ENCODE results near the gene STXBP4.
A peak's percentile ranks its signal among the peaks of the same experiment; 100 is the strongest.
"Not testable (repeated sequence)": the region's sequence is repeated elsewhere in the genome, so short reads cannot be mapped to it uniquely, and the experiment has no call there.

Gene STXBP4

DNA sequence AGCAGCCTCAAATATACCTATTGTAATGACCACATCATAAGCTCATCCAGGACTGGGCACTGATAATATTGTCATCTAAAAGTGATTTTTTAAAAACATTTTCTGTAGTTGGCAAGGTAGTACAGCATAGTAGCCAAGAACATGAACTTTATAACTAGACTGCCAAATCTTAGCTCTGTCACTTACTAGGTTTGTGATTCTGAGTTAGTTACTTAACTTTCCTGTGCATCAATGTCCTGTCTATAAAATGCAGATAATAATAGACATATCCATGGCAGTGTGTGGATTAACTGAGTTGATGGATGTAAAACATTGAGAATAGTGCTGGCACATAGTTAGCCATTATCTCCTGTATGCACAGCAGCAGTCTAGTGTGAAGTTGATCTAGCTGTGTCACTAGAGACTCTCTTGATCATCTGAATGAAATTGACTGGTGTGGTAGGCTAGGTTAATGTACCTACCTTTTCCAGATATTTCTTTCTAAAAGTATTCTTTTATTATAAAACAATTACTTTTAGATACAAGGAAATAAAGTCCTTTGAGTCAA lies 101.5 kb downstream of the STXBP4 start (continued):
- TF ChIP-seq, protein P1, sequence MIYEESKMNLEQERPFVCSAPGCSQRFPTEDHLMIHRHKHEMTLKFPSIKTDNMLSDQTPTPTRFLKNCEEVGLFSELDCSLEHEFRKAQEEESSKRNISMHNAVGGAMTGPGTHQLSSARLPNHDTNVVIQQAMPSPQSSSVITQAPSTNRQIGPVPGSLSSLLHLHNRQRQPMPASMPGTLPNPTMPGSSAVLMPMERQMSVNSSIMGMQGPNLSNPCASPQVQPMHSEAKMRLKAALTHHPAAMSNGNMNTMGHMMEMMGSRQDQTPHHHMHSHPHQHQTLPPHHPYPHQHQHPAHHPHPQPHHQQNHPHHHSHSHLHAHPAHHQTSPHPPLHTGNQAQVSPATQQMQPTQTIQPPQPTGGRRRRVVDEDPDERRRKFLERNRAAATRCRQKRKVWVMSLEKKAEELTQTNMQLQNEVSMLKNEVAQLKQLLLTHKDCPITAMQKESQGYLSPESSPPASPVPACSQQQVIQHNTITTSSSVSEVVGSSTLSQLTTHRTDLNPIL (CRISPR knock-in tag; IDR thresholded peaks at IDR 0.05; ENCODE audit: low read depth), result no peak
- TF ChIP-seq ZC3H10 (CRISPR knock-in tag; IDR thresholded peaks at IDR 0.05) (no peak), GLIS3 (CRISPR knock-in tag; IDR thresholded peaks at IDR 0.05) (no peak)

GRCh38 chr17:55072898-55073297 lies 104.3 kb downstream of the STXBP4 start:
- TF ChIP-seq ZNF70 (CRISPR knock-in tag; IDR thresholded peaks at IDR 0.05), result no peak
- no peak for ATAC-seq

- not testable (repeated sequence) for ATAC-seq
These were observed 104.9 kb downstream of the STXBP4 start for GRCh38 chr17:55073467-55073866.

DNA sequence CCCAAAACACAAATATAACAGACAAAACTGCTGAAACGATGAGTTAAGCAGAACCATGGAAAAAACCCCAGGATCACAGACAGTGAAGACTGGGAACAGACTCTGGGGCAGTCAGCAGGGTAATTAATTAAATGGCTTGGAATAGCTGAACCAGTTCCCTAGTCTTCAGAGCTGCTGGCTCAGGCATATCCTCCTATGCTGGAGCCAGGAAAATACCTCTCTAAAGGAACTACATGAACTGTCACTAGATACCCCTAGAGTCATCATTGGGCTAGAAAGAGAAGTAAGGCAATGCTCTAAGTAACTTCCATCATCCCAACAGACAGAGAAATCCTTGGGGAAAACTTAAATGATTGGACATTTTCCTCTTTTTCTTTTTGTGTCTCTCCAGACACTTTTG lies 113.0 kb downstream of the STXBP4 start:
- TF ChIP-seq ARNTL (CRISPR knock-in tag; IDR thresholded peaks at IDR 0.05; ENCODE audit: borderline replicate concordance, low read depth), result no peak
- TF ChIP-seq ZFP30 (CRISPR knock-in tag; IDR thresholded peaks at IDR 0.05), result no peak
- TF ChIP-seq, protein P2, sequence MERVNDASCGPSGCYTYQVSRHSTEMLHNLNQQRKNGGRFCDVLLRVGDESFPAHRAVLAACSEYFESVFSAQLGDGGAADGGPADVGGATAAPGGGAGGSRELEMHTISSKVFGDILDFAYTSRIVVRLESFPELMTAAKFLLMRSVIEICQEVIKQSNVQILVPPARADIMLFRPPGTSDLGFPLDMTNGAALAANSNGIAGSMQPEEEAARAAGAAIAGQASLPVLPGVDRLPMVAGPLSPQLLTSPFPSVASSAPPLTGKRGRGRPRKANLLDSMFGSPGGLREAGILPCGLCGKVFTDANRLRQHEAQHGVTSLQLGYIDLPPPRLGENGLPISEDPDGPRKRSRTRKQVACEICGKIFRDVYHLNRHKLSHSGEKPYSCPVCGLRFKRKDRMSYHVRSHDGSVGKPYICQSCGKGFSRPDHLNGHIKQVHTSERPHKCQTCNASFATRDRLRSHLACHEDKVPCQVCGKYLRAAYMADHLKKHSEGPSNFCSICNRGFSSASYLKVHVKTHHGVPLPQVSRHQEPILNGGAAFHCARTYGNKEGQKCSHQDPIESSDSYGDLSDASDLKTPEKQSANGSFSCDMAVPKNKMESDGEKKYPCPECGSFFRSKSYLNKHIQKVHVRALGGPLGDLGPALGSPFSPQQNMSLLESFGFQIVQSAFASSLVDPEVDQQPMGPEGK (CRISPR knock-in tag; IDR thresholded peaks at IDR 0.05; ENCODE audit: borderline replicate concordance), result no peak
- TF ChIP-seq SNAI2 (CRISPR knock-in tag; IDR thresholded peaks at IDR 0.05), result no peak
- TF ChIP-seq ISL1 (CRISPR knock-in tag; IDR thresholded peaks at IDR 0.05), result no peak
- no peak for TF ChIP-seq OSR1 (CRISPR knock-in tag; IDR thresholded peaks at IDR 0.05)

GRCh38 chr17:55086635-55087058 lies 118.1 kb downstream of the STXBP4 start:
- peak; percentile 98 for ATAC-seq

More for the DNA sequence above, 113.0 kb downstream of the STXBP4 start:
- no peak for ATAC-seq

GRCh38 chr17:55089256-55089655 lies 120.7 kb downstream of the STXBP4 start:
- TF ChIP-seq ZFP3 (CRISPR knock-in tag; IDR thresholded peaks at IDR 0.05) (no peak), SNAI2 (CRISPR knock-in tag; IDR thresholded peaks at IDR 0.05) (no peak)
- no peak for ATAC-seq

More at GRCh38 chr17:55086635-55087058, 118.1 kb downstream of the STXBP4 start:
- no peak for TF ChIP-seq ZFP30 (CRISPR knock-in tag; IDR thresholded peaks at IDR 0.05)
- TF ChIP-seq ISL1 (CRISPR knock-in tag; IDR thresholded peaks at IDR 0.05), result peak; percentile 55; the same call in 1 of the 2 replicates
- peak; percentile 64; the same call in 1 of the 2 replicates for TF ChIP-seq TOX (CRISPR knock-in tag; IDR thresholded peaks at IDR 0.05; ENCODE audit: borderline replicate concordance)
- TF ChIP-seq ZC3H10 (CRISPR knock-in tag; IDR thresholded peaks at IDR 0.05), result 0 out of 2 replicates have a peak, but pooled peaks have one; percentile 37

DNA sequence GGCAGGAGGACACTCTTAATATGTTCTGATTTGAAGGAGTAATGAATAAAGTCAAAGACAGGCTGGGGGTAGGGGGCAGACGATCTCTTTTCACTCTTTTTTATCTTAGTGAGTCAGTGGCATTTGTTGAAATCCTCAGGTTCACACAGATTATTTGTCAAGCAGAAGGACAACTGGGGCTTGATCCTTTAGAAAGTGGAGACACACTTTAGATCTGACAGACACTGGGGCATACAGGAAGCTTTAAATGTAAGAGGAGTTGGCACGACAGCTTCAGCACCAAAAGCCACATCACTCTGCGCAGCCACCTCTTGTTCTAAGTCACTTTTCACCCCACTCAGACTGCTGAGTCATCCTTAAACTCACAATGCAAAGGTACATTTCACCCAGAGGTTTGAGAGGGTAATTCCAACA lies 121.5 kb downstream of the STXBP4 start:
- no peak; the same call in 2 of the 3 replicates for ATAC-seq
- no peak for TF ChIP-seq CSDC2 (CRISPR knock-in tag; IDR thresholded peaks at IDR 0.05)
- TF ChIP-seq, protein P3, sequence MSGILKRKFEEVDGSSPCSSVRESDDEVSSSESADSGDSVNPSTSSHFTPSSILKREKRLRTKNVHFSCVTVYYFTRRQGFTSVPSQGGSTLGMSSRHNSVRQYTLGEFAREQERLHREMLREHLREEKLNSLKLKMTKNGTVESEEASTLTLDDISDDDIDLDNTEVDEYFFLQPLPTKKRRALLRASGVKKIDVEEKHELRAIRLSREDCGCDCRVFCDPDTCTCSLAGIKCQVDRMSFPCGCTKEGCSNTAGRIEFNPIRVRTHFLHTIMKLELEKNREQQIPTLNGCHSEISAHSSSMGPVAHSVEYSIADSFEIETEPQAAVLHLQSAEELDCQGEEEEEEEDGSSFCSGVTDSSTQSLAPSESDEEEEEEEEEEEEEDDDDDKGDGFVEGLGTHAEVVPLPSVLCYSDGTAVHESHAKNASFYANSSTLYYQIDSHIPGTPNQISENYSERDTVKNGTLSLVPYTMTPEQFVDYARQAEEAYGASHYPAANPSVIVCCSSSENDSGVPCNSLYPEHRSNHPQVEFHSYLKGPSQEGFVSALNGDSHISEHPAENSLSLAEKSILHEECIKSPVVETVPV (CRISPR knock-in tag; IDR thresholded peaks at IDR 0.05), result no peak
- TF ChIP-seq, protein P1 (CRISPR knock-in tag; IDR thresholded peaks at IDR 0.05; ENCODE audit: low read depth), result no peak
- TF ChIP-seq ISL1 (CRISPR knock-in tag; IDR thresholded peaks at IDR 0.05), result no peak
- no peak for TF ChIP-seq SNAI2 (CRISPR knock-in tag; IDR thresholded peaks at IDR 0.05)
- no peak for TF ChIP-seq OSR1 (CRISPR knock-in tag; IDR thresholded peaks at IDR 0.05)
- TF ChIP-seq BACH2 (CRISPR knock-in tag; IDR thresholded peaks at IDR 0.05; ENCODE audit: borderline replicate concordance), result no peak
- TF ChIP-seq, protein P4, sequence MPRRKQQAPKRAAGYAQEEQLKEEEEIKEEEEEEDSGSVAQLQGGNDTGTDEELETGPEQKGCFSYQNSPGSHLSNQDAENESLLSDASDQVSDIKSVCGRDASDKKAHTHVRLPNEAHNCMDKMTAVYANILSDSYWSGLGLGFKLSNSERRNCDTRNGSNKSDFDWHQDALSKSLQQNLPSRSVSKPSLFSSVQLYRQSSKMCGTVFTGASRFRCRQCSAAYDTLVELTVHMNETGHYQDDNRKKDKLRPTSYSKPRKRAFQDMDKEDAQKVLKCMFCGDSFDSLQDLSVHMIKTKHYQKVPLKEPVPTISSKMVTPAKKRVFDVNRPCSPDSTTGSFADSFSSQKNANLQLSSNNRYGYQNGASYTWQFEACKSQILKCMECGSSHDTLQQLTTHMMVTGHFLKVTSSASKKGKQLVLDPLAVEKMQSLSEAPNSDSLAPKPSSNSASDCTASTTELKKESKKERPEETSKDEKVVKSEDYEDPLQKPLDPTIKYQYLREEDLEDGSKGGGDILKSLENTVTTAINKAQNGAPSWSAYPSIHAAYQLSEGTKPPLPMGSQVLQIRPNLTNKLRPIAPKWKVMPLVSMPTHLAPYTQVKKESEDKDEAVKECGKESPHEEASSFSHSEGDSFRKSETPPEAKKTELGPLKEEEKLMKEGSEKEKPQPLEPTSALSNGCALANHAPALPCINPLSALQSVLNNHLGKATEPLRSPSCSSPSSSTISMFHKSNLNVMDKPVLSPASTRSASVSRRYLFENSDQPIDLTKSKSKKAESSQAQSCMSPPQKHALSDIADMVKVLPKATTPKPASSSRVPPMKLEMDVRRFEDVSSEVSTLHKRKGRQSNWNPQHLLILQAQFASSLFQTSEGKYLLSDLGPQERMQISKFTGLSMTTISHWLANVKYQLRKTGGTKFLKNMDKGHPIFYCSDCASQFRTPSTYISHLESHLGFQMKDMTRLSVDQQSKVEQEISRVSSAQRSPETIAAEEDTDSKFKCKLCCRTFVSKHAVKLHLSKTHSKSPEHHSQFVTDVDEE (CRISPR knock-in tag; IDR thresholded peaks at IDR 0.05), result no peak
- TF ChIP-seq ZFP3 (CRISPR knock-in tag; IDR thresholded peaks at IDR 0.05), result no peak
- TF ChIP-seq ESRRG (CRISPR knock-in tag; IDR thresholded peaks at IDR 0.05), result no peak
- TF ChIP-seq TOX (CRISPR knock-in tag; IDR thresholded peaks at IDR 0.05; ENCODE audit: borderline replicate concordance), result no peak
- TF ChIP-seq ZNF565 (CRISPR knock-in tag; conservative IDR thresholded peaks at IDR 0.05; ENCODE audit: low read depth), result no peak
- no peak for TF ChIP-seq ZNF70 (CRISPR knock-in tag; IDR thresholded peaks at IDR 0.05)
- TF ChIP-seq GLIS3 (CRISPR knock-in tag; IDR thresholded peaks at IDR 0.05), result no peak
- no peak for TF ChIP-seq ZC3H10 (CRISPR knock-in tag; IDR thresholded peaks at IDR 0.05)
- TF ChIP-seq ZNF8 (CRISPR knock-in tag; IDR thresholded peaks at IDR 0.05), result no peak
- TF ChIP-seq, protein P5, sequence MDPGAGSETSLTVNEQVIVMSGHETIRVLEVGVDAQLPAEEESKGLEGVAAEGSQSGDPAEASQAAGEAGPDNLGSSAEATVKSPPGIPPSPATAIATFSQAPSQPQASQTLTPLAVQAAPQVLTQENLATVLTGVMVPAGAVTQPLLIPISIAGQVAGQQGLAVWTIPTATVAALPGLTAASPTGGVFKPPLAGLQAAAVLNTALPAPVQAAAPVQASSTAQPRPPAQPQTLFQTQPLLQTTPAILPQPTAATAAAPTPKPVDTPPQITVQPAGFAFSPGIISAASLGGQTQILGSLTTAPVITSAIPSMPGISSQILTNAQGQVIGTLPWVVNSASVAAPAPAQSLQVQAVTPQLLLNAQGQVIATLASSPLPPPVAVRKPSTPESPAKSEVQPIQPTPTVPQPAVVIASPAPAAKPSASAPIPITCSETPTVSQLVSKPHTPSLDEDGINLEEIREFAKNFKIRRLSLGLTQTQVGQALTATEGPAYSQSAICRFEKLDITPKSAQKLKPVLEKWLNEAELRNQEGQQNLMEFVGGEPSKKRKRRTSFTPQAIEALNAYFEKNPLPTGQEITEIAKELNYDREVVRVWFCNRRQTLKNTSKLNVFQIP (CRISPR knock-in tag; IDR thresholded peaks at IDR 0.05; ENCODE audit: borderline replicate concordance, low read depth), result no peak
